ENCODE measurements around the gene TMUB1.
A peak's percentile ranks its signal among the peaks of the same experiment; 100 is the strongest.

TMUB1 gene, protein sequence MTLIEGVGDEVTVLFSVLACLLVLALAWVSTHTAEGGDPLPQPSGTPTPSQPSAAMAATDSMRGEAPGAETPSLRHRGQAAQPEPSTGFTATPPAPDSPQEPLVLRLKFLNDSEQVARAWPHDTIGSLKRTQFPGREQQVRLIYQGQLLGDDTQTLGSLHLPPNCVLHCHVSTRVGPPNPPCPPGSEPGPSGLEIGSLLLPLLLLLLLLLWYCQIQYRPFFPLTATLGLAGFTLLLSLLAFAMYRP

GRCh38 chr7:151083071-151083823 lies at the start of gene TMUB1:
TMUB1 (minus strand) TSS chr7:151083493; CDS start chr7:151082563, 930 bp downstream.
- peak; percentile 85 to 88 for DNase-seq

GRCh38 chr7:151132461-151133205 lies 49.3 kb upstream of the TMUB1 start:
- no peak for DNase-seq

- no peak for DNase-seq
These were observed 48.5 kb upstream of the TMUB1 start for GRCh38 chr7:151131592-151132293.

- DNase-seq: no peak
These were observed 47.9 kb upstream of the TMUB1 start for GRCh38 chr7:151131224-151131591.

GRCh38 chr7:151130741-151131157 lies 47.5 kb upstream of the TMUB1 start:
- DNase-seq: no peak

- no peak for DNase-seq
These were observed 46.8 kb upstream of the TMUB1 start for GRCh38 chr7:151129960-151130591.

GRCh38 chr7:151129117-151129959 lies 46.0 kb upstream of the TMUB1 start:
- no peak for DNase-seq

DNA sequence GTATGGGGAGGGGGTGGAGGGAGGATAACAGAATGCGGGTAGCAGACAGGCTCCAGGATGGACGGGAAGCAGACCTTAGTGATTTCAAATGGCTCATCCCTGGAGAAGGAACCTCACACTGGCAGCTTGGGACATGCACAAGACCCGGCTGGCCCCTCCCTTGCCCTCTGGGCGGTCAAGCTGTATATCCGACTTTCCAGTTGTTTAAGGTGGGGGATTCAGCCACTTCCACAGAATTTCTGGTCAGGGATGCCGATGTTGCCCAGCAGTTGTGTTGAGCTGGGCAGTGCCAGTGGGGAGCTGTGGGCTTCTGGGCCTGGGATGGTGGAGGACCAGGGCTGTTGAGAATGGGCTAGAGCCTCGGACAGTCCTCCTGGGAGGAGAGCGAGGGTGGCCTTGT lies 45.4 kb upstream of the TMUB1 start:
- no peak for DNase-seq

DNA sequence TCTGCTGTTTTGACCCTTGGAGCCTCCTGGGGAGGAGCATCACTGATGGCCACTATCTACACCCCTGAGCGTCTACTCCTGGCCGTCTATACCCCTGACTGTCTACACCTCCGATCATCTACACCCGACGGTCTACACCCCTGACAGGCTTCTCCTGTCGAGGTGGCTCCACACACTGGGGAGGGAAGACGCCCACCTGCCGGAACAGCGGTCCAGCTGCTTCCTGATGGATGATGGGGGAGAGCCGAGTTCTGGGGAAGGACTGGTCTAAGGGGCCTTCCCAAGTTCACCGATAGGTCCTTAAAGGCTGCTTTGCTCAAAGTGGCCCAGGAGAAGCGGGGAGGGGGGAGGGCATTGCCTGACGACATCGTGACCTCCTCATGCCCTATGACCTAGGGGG lies 44.9 kb upstream of the TMUB1 start:
- DNase-seq: no peak

- DNase-seq: no peak
These were observed 43.3 kb upstream of the TMUB1 start for GRCh38 chr7:151126491-151127137.

- no peak for DNase-seq
These were observed 42.7 kb upstream of the TMUB1 start for GRCh38 chr7:151125846-151126481.

- no peak for DNase-seq
These were observed 42.2 kb upstream of the TMUB1 start for GRCh38 chr7:151125470-151125845.

GRCh38 chr7:151124899-151125399 lies 41.7 kb upstream of the TMUB1 start:
- no peak for DNase-seq

GRCh38 chr7:151124481-151124880 lies 41.2 kb upstream of the TMUB1 start:
- no peak for DNase-seq

GRCh38 chr7:151123822-151124464 lies 40.6 kb upstream of the TMUB1 start:
- DNase-seq: peak; percentile 86 to 88

DNA sequence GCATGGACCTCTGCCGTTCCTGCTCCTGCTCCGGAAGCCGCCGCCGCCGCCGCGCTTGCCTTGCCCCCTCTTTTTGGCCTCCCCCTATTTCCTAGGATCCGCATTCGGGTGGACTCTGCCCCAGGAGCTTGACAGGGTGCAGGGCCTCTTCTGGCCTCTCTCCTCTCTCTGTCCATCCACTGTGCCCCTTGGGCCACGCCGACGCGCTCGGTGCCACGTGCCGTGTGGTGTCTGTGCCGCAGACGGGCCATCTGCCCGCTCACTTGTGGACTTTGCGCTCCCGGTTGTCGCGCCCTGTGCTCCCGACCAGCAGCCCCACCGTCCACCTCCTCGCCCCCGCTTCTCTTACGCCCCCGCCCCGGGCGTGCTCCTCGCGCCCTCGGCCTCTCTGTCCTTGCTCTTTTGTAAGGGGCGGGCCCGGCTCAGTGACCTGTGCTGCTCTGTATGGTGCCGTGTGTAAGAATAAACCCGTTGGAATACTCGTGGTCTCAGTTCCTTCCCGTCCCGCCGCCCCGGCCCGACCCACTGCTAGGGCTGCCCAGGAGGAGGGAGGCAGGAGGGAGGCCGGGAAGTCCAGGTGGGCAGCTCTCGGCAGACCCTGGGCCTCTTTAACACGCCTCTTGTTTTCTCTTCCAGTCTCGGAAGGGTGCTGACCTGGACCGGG lies 40.0 kb upstream of the TMUB1 start:
- DNase-seq: no peak

DNA sequence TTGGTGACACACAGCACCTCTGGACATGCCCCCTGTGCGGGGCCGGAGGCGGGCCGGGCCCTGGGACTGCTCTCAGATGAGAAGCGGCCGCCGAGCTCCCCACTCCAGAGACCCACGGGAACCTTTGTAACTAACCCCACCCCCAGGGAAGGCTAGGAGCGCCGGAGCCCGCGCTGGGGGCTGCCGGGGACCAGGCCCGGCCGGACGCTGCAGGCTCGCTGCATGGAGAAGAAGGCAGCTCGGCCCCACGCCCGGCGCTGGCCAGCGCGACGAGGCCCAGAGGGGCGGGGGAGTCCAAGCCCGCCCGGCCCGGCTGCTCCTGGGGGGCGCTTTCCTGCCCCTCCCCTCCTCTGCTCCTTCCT lies 39.5 kb upstream of the TMUB1 start:
- DNase-seq: no peak

GRCh38 chr7:151122276-151122675 lies 39.0 kb upstream of the TMUB1 start:
- DNase-seq: no peak

DNA sequence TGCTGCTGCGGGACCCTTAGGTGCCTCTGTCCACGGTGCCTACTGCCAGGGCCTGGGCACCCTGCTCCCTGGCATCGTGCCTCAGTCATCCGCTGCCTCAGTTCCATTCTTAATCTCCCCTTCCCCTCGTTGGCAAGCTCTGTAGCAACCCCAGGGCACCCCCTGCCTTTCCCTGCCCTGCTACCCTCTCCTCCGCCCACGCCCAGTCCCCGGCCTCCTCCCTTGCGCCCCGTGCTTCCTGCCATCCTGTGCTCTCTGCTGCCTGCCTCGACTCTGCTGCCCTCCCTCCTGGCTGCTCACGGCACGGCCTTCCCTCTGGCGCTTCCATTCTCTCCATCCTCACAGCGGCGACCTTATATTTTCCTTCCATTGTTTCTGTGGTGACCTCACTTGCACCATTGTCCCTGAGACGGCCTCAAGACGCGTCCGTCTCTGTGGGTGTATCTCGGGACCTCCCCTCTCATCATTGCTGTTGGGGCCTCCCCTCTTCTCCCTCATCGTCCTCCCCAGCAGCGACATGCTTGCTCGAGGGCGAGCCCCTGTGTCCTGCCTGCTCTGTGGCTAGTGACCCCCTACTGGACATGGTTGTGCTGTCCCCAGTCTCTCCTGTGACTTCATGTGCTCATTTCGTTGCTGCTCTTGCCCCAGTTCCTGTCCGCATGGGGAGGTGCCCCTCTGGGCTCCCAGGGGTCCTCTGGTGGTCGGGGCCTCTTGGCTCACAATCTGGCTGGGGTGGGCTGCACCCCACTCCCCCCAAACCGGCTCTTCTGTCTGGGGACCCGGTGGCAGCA lies 38.3 kb upstream of the TMUB1 start:
- DNase-seq: no peak

Data from stimulated activated CD4-positive, alpha-beta T cell treated with anti-CD3 and anti-CD28 coated beads, Interleukin-2, amount 100 ng/mL, for 24 hours (primary cell).